SK-N-MC (cell line): Measurements from ENCODE around the gene KCNJ8.

Experiments
- EZH2 ChIP-seq: fragments of 200-600 bp; sonication (generic); IDR thresholded peaks from one replicate; pipeline ENCODE4 v1.6.1; 2017; ENCODE audit warnings: antibody characterized with exemption
- FOXP2 ChIP-seq: optimal IDR thresholded peaks from 2 replicates; pipeline ENCODE3; 2011; ENCODE audit warnings: mild to moderate bottlenecking, moderate library complexity; ENCODE audit not compliant: insufficient read depth; ENCODE audit errors: extremely low read length, control extremely low read depth
- POLR2AphosphoS5 ChIP-seq: IDR thresholded peaks from 2 replicates; pipeline ENCODE4 v1.6.1; 2012; ENCODE audit warnings: mild to moderate bottlenecking, low read depth, low read length, borderline replicate concordance

DNA sequence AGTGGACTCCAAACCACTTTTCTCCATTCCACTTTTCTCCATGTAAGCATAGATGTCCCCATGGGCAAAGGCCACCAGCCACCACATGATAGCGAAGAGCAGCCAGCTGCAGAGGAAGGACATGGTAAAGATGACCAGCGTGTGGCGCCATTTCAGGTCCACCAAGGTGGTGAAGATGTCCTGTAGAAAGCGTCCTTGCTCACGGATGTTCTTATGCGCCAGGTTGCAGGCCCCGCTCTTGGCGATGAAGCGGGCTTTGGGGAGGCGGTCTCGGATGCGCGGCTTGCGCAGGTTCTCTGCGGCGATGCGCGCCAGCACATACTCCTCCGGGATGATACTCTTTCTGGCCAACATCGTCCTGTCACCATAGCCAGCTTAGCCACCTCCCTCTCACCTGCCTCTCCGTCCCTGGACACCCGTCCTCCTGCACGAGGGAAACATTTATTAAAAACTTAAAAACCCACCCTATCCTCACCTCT lies 1.2 kb downstream of the KCNJ8 start:
- TF ChIP-seq EZH2: no peak
- TF ChIP-seq FOXP2: no peak
- no peak for TF ChIP-seq POLR2AphosphoS5
